Right lobe of liver (tissue), 6 donors: ENCODE measurements around the gene KLF13. TPM values are rescaled to one million over a fixed set of nuclear protein-coding genes. Genes with fewer than 3 reads are reported as not detected.
A peak's percentile ranks its signal among the peaks of the same experiment; 100 is the strongest.

Experiments used
- ATAC-seq, 4 donors: fragments of 200-7000 bp; cut with Tn5 transposase; one replicate each; pipeline ENCODE4 v1.9.1; 2020; ENCODE audit warnings: mild to moderate bottlenecking in 4 of 4, moderate library complexity in 4 of 4
- DNase-seq, 3 donors: peaks; one replicate each; pipeline ENCODE4 v3.0.0-alpha.2; 2020
- H3K27ac ChIP-seq, 3 donors: fragments of 200-600 bp; one replicate each; pipeline ENCODE4 v1.8.0; 2022
- H3K27me3 ChIP-seq, 2 donors: fragments of 200-600 bp; one replicate each; pipeline ENCODE4 v1.8.0; 2022
- H3K36me3 ChIP-seq, 4 donors: fragments of 200-600 bp; sonication (generic) in 1 of 4; one replicate each; pipeline versions ENCODE4 v1.5.1 to v1.8.0; 2017 to 2022; ENCODE audit warnings: control low read depth in 1 of 4
- H3K4me1 ChIP-seq, 4 donors: fragments of 200-600 bp; sonication (generic) in 1 of 4; one replicate each; pipeline versions ENCODE4 v1.5.1 to v1.8.0; 2017 to 2022; ENCODE audit warnings: control low read depth in 1 of 4
- H3K4me3 ChIP-seq, 3 donors: fragments of 200-600 bp; one replicate each; pipeline ENCODE4 v1.8.0; 2022
- H3K9me3 ChIP-seq, 4 donors: fragments of 200-600 bp; sonication (generic) in 1 of 4; one replicate each; pipeline versions ENCODE4 v1.5.1 to v1.8.0; 2017 to 2022; ENCODE audit warnings: control low read depth in 1 of 4
- CTCF ChIP-seq, 4 donors: fragments of 200-600 bp in 3 of 4; fragments of 450-650 bp in 1 of 4; IDR thresholded peaks; one replicate each; pipeline versions ENCODE4 v1.5.1 to v1.8.0; 2016 to 2022; ENCODE audit warnings: antibody characterized with exemption in 4 of 4, mild to moderate bottlenecking in 2 of 4
- POLR2A ChIP-seq: fragments of 450-650 bp; IDR thresholded peaks from one replicate; pipeline ENCODE4 v1.6.1; 2017; ENCODE audit warnings: antibody characterized with exemption, mild to moderate bottlenecking
- WGBS: methylation state at CpG from one replicate; pipeline ENCODE4 v1.1.6; 2018; ENCODE audit warnings: low coverage, low lambda C conversion rate; ENCODE audit not compliant: insufficient coverage; ENCODE audit errors: missing lambda C conversion rate; 5-methylcytosine and 5-hydroxymethylcytosine counted together
- intact Hi-C, 2 donors: fragments of 100-400 bp; cut with DNase I; formaldehyde crosslinking; loops; one replicate each; pipeline versions ENCODE4 v1.11.2 to v1.14.1; 2022
- total RNA-seq, 6 experiments: library from RNA; depleted of rRNA in 2 of 6; stranded (reverse); fragments of >200 nt in 2 of 6; fragmentation: NEBNext Ultra II Directional in 3 of 6; extraction: Animal tissue kit (Norgen Biotek cat#: 25700) in 3 of 6; gene quantifications; one replicate each; pipeline versions ENCODE4 v1.1.0 to v1.2.4, GENCODE V29; 2016 to 2023
- donor health status: DM: no; HTN: yes; CAD: no.
- donor health status: DM: no; HTN: no; CAD: no.
- donor health status: DM: no; HTN: no; CAD: no.
- donor health status: DM: no; HTN: yes; CAD: no.
- donor health status: DM: no; HTN: yes; CAD: no.

The KLF13 gene
- total RNA-seq, 6 experiments from 2014 or later, result 22.7 to 66.2 (median 28.5) TPM

- TF ChIP-seq POLR2A (no peak), CTCF (IDR thresholded peaks at IDR 0.05) (no peak)
Observed at GRCh38 chr15:31317017-31317416, 9.6 kb upstream of the KLF13 start.

GRCh38 chr15:31317421-31318327 lies 9.0 kb upstream of the KLF13 start:
- intact Hi-C loops, result no loop called here
- no peaks in the 10 kb centered on the region for H3K36me3 ChIP-seq
- H3K9me3 ChIP-seq, result peaks cover 0 to 7% (median 0%) of the 10 kb centered on the region in 4 donors
- H3K4me1 ChIP-seq, result peaks cover 0 to 18% (median 2%) of the 10 kb centered on the region in 4 donors
- TF ChIP-seq CTCF (IDR thresholded peaks at IDR 0.05) (no peak), POLR2A (no peak)
- WGBS, result 34% methylated on average over 19 of the region's 21 CpGs
- ATAC-seq (peak; percentile 57 to 76 (median 70)), DNase-seq (peak; percentile 43 to 61 (median 60))
- no peak overlapping the region for H3K27ac ChIP-seq
- H3K4me3 ChIP-seq, result no peak overlapping the region
- H3K27me3 ChIP-seq, result no peaks in the 10 kb centered on the region

More at GRCh38 chr15:31317017-31317416, 9.6 kb upstream of the KLF13 start:
- Histone ChIP-seq H3K9me3 (peaks cover 0 to 7% (median 0%) of the 10 kb centered on the region in 4 donors), H3K27ac (no peak overlapping the region), H3K27me3 (no peaks in the 10 kb centered on the region), H3K4me3 (no peak overlapping the region), H3K36me3 (no peaks in the 10 kb centered on the region), H3K4me1 (peaks cover 0 to 18% (median 2%) of the 10 kb centered on the region in 4 donors)
- 80% methylated on average over 2 of the region's 3 CpGs for WGBS
- intact Hi-C loops, result no loop called here
- ATAC-seq (peak in 1 of 4 donors; percentile 36), DNase-seq (no peak)

GRCh38 chr15:31318429-31318828 lies 8.2 kb upstream of the KLF13 start:
- H3K4me3 ChIP-seq, result no peak overlapping the region
- WGBS, result 80% methylated on average over 1 of the region's 4 CpGs
- H3K36me3 ChIP-seq, result no peaks in the 10 kb centered on the region
- H3K27me3 ChIP-seq, result no peaks in the 10 kb centered on the region
- H3K27ac ChIP-seq, result no peak overlapping the region
- no peak for DNase-seq
- no peak for ATAC-seq
- TF ChIP-seq CTCF (IDR thresholded peaks at IDR 0.05), result no peak
- no peak for TF ChIP-seq POLR2A
- H3K9me3 ChIP-seq, result peaks cover 0 to 5% (median 0%) of the 10 kb centered on the region in 4 donors
- intact Hi-C loops, result no loop called here
- H3K4me1 ChIP-seq, result peaks cover 0 to 18% (median 2%) of the 10 kb centered on the region in 4 donors

- Histone ChIP-seq H3K27ac (no peak overlapping the region), H3K4me3 (no peak overlapping the region), H3K4me1 (peaks cover 0 to 24% (median 5%) of the 10 kb centered on the region in 4 donors), H3K27me3 (no peaks in the 10 kb centered on the region), H3K9me3 (no peaks in the 10 kb centered on the region), H3K36me3 (no peaks in the 10 kb centered on the region)
- ATAC-seq (no peak), DNase-seq (no peak)
- intact Hi-C loops, result loop anchor here in 1 of 2 donors (10.0 kb wide), 1 partner anchor 105 kb away; no protein-coding TSS in a partner anchor
- WGBS, result 87% methylated on average over 5 of the region's 5 CpGs
- TF ChIP-seq CTCF (IDR thresholded peaks at IDR 0.05) (no peak), POLR2A (no peak)
Observed at GRCh38 chr15:31320022-31320421, 6.6 kb upstream of the KLF13 start.
